PC-3 (cell line): ENCODE results near the gene DBP.

ENCODE experiments used
- EZH2phosphoT487 ChIP-seq: fragments of 300-600 bp; sonication (generic); IDR thresholded peaks from 2 replicates; pipeline ENCODE4 v1.6.1; 2018; ENCODE audit warnings: mild to moderate bottlenecking, antibody characterized with exemption, low read length, borderline replicate concordance
- TF ChIP-seq, protein P1 (sequence below): fragments of 300-600 bp; sonication (generic); conservative IDR thresholded peaks from 2 replicates; pipeline ENCODE4 v1.5.1; 2017; ENCODE audit warnings: antibody characterized with exemption, low read depth, mild to moderate bottlenecking, low read length

DNA sequence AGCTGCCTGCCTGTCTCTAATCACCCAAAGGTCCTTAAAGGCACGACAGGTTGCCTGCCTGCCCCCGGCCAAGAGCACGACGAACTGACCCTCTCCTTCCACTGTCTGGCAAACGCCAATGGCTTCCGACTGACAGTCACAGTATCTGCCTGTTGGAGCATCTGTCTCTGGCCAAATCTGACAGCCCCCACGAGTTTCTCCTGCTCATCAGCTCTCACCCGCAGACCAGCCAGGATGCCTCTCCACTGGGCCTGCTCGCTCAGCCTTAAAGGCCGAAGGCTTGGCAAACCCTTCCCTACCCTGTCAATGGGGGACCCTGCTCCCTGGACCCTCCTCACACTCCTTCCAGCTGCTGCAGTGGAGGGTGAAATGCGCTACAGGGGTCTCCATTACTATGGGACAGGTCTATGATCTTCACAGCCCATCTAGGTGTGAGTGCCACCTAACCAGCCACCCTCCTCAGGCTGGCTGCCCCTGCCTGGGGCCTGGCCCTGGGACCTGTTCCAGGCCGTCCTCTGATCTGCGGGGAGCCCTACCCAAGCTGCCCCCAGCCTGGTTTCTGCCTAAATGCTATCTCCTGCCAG, 23.2 kb downstream of the DBP start:
- TF ChIP-seq, protein P1, sequence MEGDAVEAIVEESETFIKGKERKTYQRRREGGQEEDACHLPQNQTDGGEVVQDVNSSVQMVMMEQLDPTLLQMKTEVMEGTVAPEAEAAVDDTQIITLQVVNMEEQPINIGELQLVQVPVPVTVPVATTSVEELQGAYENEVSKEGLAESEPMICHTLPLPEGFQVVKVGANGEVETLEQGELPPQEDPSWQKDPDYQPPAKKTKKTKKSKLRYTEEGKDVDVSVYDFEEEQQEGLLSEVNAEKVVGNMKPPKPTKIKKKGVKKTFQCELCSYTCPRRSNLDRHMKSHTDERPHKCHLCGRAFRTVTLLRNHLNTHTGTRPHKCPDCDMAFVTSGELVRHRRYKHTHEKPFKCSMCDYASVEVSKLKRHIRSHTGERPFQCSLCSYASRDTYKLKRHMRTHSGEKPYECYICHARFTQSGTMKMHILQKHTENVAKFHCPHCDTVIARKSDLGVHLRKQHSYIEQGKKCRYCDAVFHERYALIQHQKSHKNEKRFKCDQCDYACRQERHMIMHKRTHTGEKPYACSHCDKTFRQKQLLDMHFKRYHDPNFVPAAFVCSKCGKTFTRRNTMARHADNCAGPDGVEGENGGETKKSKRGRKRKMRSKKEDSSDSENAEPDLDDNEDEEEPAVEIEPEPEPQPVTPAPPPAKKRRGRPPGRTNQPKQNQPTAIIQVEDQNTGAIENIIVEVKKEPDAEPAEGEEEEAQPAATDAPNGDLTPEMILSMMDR, result no peak
- no peak for TF ChIP-seq EZH2phosphoT487
